Osteocyte (in vitro differentiated cells): ENCODE measurements around the gene RPL23. TPM values are rescaled to one million over a fixed set of nuclear protein-coding genes. Genes with fewer than 3 reads are reported as not detected.
A peak's percentile ranks its signal among the peaks of the same experiment; 100 is the strongest.

Experiments
- DNase-seq: peaks from one replicate; pipeline ENCODE4 v3.0.0; 2021; ENCODE audit warnings: mixed read lengths; ENCODE audit not compliant: unreplicated experiment; ENCODE audit errors: extremely low spot score
- H3K27ac Mint-ChIP-seq: one replicate; pipeline ENCODE4 v1.8.0; 2021; ENCODE audit warnings: mild to moderate bottlenecking, mixed read lengths; ENCODE audit not compliant: unreplicated experiment
- H3K27me3 Mint-ChIP-seq: one replicate; pipeline ENCODE4 v1.8.0; 2021; ENCODE audit warnings: mixed read lengths; ENCODE audit not compliant: unreplicated experiment
- H3K36me3 Mint-ChIP-seq: one replicate; pipeline ENCODE4 v1.8.0; 2021; ENCODE audit warnings: mixed read lengths; ENCODE audit not compliant: unreplicated experiment
- H3K4me1 Mint-ChIP-seq: one replicate; pipeline ENCODE4 v1.8.0; 2021; ENCODE audit warnings: mixed read lengths; ENCODE audit not compliant: unreplicated experiment
- H3K4me3 Mint-ChIP-seq: one replicate; pipeline ENCODE4 v1.8.0; 2021; ENCODE audit warnings: mild to moderate bottlenecking, moderate library complexity, mixed read lengths; ENCODE audit not compliant: unreplicated experiment
- H3K9me3 Mint-ChIP-seq: one replicate; pipeline ENCODE4 v1.8.0; 2021; ENCODE audit warnings: mixed read lengths; ENCODE audit not compliant: unreplicated experiment
- total RNA-seq: library from RNA; stranded (reverse); gene quantifications from 2 replicates; pipeline ENCODE4 v1.2.1, GENCODE V29; 2021
- TF ChIP-seq, protein P1 (sequence below): fragments of 200-600 bp; sonication (generic); IDR thresholded peaks from 2 replicates; pipeline ENCODE4 v1.5.0; 2021; ENCODE audit warnings: antibody characterized with exemption, mild to moderate bottlenecking, moderate library complexity

Gene RPL23
- total RNA-seq, 1 donor from 2014 or later = 1,310 TPM

- Mint-ChIP-seq H3K4me3 (peak overlapping the region; percentile 88), H3K27me3 (no peaks in the 10 kb centered on the region), H3K4me1 (peaks cover 54% of the 10 kb centered on the region), H3K27ac (peak overlapping the region; percentile 86), H3K9me3 (no peaks in the 10 kb centered on the region), H3K36me3 (peaks cover 1% of the 10 kb centered on the region)
- no peak for DNase-seq
- TF ChIP-seq, protein P1, sequence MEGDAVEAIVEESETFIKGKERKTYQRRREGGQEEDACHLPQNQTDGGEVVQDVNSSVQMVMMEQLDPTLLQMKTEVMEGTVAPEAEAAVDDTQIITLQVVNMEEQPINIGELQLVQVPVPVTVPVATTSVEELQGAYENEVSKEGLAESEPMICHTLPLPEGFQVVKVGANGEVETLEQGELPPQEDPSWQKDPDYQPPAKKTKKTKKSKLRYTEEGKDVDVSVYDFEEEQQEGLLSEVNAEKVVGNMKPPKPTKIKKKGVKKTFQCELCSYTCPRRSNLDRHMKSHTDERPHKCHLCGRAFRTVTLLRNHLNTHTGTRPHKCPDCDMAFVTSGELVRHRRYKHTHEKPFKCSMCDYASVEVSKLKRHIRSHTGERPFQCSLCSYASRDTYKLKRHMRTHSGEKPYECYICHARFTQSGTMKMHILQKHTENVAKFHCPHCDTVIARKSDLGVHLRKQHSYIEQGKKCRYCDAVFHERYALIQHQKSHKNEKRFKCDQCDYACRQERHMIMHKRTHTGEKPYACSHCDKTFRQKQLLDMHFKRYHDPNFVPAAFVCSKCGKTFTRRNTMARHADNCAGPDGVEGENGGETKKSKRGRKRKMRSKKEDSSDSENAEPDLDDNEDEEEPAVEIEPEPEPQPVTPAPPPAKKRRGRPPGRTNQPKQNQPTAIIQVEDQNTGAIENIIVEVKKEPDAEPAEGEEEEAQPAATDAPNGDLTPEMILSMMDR = no peak
These were observed 14.7 kb upstream of the RPL23 start for GRCh38 chr17:38867968-38868816.

GRCh38 chr17:38867179-38867967 lies 13.9 kb upstream of the RPL23 start:
- TF ChIP-seq, protein P1 = peak; percentile 55
- Mint-ChIP-seq H3K4me3 (peak overlapping the region; percentile 88), H3K27me3 (no peaks in the 10 kb centered on the region), H3K9me3 (no peaks in the 10 kb centered on the region), H3K36me3 (no peaks in the 10 kb centered on the region), H3K4me1 (peaks cover 50% of the 10 kb centered on the region), H3K27ac (peak overlapping the region; percentile 86)
- DNase-seq = no peak

DNA sequence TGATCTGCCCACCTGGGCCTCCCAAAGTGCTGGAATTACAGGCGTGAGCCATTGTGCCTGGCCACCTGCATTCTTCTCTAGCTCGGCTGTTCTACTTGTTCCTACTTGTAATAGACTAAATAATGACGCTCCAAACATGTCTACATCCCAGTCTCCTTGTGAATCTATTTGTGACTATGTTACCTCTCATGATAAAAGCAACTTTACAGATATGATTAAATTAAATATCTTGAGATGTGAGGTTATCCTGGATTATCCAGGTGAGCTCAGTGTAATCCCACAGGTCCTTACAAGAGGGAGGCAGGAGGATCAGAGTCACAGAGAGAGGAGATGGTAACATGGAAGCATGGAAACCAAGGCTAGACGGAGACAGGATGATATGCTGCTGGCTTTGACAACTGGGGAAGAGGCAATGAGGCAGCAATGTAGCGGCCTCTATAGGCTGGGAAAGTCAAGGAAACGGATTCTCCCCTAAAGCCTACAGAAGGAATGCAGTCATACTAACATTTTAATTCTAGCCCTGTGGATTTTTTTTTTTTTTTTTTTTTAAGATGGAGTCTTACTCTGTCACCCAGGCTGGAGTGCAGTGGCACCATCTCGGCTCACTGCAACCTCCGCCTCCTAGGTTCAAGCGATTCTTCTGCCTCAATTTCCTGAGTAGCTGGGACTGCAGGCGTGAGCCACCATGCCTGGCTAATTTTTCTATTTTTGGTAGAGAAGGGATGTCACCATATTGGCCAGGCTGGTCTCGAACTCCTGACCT lies 11.3 kb upstream of the RPL23 start:
- no peak for DNase-seq
- Mint-ChIP-seq H3K4me1 (peaks cover 39% of the 10 kb centered on the region), H3K4me3 (no peak overlapping the region), H3K9me3 (no peaks in the 10 kb centered on the region), H3K27me3 (no peaks in the 10 kb centered on the region), H3K27ac (peak overlapping the region; percentile 29), H3K36me3 (no peaks in the 10 kb centered on the region)
- TF ChIP-seq, protein P1 = peak; percentile 41

- Mint-ChIP-seq H3K4me3 (no peak overlapping the region), H3K27ac (no peak overlapping the region), H3K9me3 (no peaks in the 10 kb centered on the region), H3K36me3 (no peaks in the 10 kb centered on the region), H3K4me1 (peaks cover 21% of the 10 kb centered on the region), H3K27me3 (no peaks in the 10 kb centered on the region)
- TF ChIP-seq, protein P1 = no peak
- DNase-seq = no peak
These were observed 7.9 kb upstream of the RPL23 start for GRCh38 chr17:38861399-38861843.
